Dermis lymphatic vessel endothelial cell (primary cell): ENCODE measurements around the gene LUZP4. TPM values are rescaled to one million over a fixed set of nuclear protein-coding genes. Genes with fewer than 3 reads are reported as not detected.

ENCODE experiments used
- total RNA-seq: library from RNA; depleted of rRNA; stranded (reverse); fragments of >200 nt; gene quantifications from 2 replicates; pipeline ENCODE4 v1.2.1, GENCODE V29; 2014

LUZP4 gene
- not detected in 2 replicates for total RNA-seq

GRCh38 chrX:115289465-115289864, at the start of gene LUZP4:
LUZP4 (plus strand) TSS chrX:115289715; CDS start chrX:115289760, 45 bp downstream.

Other genes with a start within 250 kb of the LUZP4 start
- gene RBMXL3, start 100.3 kb upstream of the LUZP4 start, total RNA-seq, result not detected in 2 replicates
- gene LRCH2, start 55.6 kb upstream of the LUZP4 start, total RNA-seq, result 11.5 and 14.3 TPM in 2 replicates